Hypothalamus (tissue), 51 donors: ENCODE measurements around the gene ABCB11.
A peak's percentile ranks its signal among the peaks of the same experiment; 100 is the strongest.
"Not testable (repeated sequence)": the region's sequence is repeated elsewhere in the genome, so short reads cannot be mapped to it uniquely, and the experiment has no call there.

Experiments used
- DNase-seq, 51 donors: peaks; one replicate each; lab custom pipeline; 2025; lab: John Stamatoyannopoulos, UW

Gene ABCB11

DNA sequence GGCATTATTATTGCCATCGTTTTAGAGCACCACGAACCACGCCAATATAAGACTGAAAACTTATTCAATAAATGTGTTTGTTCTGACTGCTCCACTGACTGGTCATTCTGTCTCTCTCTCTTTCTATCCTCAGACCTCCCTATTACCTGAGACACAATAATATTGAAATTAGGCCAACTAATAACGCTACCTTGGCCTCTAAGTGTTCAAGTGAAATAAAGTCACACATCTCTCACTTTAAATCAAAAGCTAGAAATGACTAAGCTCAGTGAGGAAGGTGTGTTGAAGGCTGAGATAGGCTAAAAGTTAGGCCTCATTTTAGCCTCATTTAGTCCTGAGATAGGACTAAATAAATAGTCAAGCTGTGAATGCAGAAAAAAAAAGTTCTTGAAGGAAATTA is 91.2 kb downstream of the ABCB11 start:
- DNase-seq, result no peak

DNA sequence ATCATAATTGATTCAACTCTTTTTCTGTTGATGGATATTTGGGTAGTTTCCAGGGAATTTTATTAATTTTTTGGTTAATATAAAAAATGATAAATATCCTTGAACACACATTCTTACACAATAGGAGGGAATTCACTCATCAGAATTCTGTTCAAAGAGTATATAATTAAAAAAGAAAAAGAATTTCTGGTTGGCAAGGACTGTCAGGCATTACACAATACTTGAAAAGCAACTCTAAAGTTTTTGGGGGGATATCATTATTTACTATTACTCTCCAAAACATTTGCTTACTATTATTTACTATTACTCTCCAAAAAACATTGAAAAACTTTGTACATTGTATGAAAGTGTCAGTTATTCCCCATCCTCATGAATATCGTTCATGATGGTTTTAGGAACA is 92.1 kb downstream of the ABCB11 start:
- DNase-seq, result no peak

DNA sequence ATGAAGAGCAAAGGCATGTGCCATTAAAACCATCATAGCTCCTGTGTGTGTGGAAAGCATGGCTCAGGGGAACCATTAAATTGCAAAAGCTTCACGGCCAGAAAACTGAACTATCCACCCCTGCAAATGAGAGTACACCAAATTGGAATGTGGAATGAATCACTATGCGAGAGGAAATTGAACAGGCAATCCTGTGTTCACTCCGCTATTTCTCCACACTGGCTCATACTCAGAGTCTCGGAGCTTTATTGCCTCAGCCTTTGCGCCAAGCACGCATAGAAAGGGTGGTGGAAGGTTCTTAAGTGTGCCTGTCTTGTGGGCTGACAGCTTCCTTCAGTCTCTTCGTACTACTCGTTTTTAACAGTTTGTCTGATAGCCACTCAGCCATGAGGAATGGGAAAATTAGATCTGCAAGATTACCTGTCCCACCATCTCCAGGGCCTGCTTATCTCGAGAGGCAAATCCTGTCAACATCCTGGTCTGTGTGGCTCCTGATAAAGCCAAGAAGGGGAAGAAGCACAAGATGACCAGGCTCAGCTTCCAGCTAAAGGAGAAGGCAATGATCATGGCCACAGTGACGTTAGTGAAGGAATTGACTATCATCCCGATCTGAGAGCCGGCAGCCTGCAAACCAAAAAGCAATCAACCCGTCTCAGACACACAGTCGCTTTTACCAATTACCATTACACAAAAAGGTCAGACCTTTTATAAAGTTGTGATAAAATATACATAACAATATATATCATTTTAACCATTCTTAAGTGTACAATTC is 95.1 kb downstream of the ABCB11 start:
- DNase-seq, result no peak

GRCh38 chr2:168934826-168935225 is 96.3 kb downstream of the ABCB11 start:
- no peak for DNase-seq

DNA sequence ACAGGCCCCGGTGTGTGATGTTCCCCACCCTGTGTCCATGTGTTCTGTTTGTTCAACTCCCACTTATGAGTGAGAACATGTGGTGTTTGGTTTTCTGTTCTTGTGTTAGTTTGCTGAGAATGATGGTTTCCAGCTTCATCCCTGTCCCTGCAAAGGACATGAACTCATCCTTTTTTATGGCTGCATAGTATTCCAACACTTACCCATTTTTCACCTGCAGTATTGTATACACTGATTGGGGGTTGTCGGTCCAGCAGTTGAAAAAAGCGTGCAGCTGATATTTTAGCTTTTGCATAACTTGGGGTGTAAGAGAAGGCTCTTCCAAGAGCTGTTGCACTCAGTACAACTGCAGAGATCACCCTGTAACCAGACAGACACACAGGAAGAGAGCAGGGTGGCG is 99.0 kb downstream of the ABCB11 start:
- not testable (repeated sequence) for DNase-seq

DNA sequence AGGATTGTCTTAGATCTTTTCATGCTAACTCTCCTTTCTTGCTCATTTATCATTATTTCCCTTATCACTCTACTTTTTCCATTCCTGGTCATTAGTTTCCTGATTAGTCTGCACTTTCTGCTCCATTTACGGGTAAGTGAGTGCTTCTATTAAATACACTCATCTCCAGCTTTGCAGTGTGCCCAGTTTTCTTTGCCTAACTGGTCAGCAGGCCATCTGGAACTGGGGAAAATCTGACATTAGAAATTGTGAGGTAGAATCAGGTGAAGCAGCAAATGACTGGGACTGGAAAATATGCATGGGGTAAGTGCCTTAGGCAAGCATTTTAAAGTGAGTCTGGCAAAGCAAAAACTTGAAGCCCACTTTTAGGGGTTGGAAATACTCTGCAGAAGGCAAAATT is 100.9 kb downstream of the ABCB11 start:
- no peak for DNase-seq

DNA sequence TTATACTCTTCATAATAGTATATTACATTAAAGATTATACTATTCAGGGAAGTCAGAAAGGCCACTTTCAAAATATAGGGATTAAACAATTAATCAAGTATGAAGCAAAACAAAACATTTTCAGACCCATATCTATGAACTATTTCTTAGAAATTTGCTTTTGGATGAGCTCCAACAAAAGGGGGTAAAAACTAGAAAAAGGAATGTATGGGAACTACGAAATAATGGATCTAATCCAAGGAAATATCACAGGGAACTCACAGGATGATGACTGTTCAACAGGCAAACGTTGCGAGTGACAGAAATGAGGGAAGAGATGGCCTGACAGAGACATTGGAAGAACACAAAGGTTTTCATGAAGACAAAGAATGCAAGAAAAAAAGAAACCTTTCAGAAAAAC is 102.1 kb downstream of the ABCB11 start:
- DNase-seq, result no peak

GRCh38 chr2:168928113-168928831 is 102.9 kb downstream of the ABCB11 start:
- no peak for DNase-seq

GRCh38 chr2:168926621-168927386 is 104.3 kb downstream of the ABCB11 start:
- DNase-seq, result no peak

GRCh38 chr2:168920504-168921157 is 110.5 kb downstream of the ABCB11 start:
- no peak for DNase-seq

DNA sequence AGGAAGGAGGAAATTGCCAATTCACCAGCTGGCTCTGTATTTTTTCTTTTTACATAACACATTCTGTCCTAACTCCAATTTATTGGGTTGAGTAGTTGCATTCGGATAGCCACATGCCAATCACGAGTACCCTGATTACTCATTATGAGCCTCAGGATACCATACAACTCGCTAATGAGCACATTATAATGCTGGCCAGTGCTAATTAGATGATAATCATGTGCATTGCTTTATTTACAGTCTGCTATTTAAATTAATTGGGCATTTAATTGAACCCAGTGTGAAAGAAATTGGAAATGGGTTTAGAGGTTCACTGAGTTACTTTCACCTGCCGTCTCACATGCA is 114.8 kb downstream of the ABCB11 start:
- no peak for DNase-seq

DNA sequence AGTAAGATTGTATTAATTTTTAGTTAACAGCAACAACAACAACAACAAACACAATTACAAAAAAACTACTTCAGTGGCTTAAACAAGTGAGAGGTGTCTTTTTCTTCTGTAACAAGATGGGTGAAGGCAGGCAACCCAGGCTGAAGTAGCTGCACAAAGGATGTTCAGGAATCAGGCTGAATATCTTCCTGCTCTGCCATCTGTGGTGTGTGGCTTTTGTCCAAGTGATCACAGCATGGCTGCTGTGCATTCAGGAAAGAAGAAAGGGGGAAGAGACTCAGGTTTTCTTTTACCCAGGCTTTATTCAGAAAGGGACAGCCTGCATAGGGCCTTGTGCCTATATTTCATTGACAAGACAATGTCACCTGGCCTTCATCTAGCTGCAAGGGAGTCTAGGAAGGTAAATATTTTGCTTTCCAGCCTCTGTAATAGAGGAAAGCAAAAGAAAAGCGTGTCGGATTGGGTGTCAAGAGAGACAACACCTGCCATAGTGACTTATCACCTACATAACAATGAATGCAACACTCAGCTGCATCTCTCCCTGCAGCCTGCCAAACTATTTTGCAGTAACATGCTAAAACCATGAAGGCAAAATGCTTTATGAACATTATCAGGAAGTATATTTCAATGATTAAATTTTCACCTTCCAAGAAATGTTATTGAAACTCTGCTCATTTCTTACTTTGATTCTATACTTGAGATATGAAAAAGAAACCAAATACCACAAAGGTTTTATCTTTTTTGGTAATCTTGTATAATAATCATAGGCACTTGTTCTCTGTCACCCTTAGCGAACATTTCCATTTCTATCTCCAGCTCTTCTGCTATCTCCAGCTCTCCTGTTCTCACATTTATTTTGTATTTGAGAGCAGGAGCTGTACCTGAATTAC is 115.4 kb downstream of the ABCB11 start:
- DNase-seq, result no peak

- no peak for DNase-seq
Measured at GRCh38 chr2:168913495-168913894, 117.6 kb downstream of the ABCB11 start.

GRCh38 chr2:168912901-168913369 is 118.2 kb downstream of the ABCB11 start:
- peak in 32 of 51 donors; percentile 2 to 45 (median 10) for DNase-seq

GRCh38 chr2:168912466-168912865 is 118.7 kb downstream of the ABCB11 start:
- DNase-seq, result no peak

- DNase-seq, result no peak
Measured at GRCh38 chr2:168910330-168910729, 120.8 kb downstream of the ABCB11 start.

DNA sequence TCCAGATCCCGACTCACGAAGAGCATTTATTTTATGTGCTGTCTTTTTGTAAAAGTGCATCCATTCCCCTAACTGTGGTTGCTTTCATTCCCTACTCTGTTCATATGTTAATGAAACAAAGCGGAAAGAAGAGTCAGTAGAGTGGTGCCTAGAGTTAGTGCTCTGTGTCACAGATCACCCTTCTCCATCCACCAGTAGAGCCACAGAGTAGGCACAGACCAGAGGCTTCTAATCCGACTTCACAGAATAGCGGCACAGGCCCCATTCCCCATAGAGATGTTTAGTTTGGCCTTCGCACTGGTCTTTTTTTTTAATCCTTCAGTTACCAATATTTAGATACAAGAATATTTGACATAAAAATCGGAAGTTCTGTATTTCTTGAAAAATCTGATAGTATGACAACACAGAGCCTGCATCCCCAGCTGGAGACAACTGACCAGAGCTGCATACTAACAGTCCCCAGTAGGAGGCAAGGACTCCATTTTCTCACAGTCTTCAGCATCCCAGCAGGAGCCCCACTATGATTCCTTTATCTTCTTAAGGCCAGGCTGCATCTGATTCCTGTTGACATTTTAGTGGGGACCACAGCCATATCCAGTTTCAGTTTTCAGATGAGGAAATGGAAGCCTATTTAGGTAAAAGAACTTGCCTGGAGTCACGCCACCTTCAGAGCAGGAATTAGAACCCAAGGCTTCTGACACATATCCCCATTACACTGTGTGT is 123.0 kb downstream of the ABCB11 start:
- DNase-seq, result no peak

GRCh38 chr2:168904358-168904757 is 126.8 kb downstream of the ABCB11 start:
- no peak for DNase-seq

DNA sequence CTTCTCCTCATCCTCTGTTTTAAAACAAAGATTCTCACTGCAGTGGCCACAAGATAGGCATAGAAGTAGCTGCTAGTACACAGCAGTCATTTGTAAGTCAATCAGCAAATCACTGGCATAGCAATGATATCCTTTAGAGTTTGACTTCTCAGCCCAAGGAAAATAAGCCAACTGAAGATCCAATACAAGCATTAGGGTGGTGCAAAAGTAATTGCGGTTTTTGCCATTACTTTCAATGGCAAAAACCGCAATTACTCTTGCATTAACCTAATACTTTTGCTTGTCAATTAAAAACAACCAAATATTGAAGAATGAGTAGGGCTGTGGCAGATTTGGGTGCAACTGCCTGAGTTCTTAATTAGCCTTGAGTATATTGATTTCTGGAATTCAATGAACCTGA is 127.2 kb downstream of the ABCB11 start:
- no peak for DNase-seq
